ENCODE data around the gene CRYBG1. TPM values are rescaled to one million over a fixed set of nuclear protein-coding genes. Genes with fewer than 3 reads are reported as not detected.

Gene CRYBG1
- total RNA-seq, 2 donors from 2014 or later = 10.1 to 11.5 TPM

- Histone ChIP-seq H3K27me3 (no peaks in the 10 kb centered on the region), H3K4me1 (peaks cover 5% of the 10 kb centered on the region), H3K4me3 (no peak overlapping the region), H3K36me3 (replicated peaks in 1 of 2; ENCODE audit: insufficient read depth in 1 of 2, low read depth in 2 of 2) (no peaks in the 10 kb centered on the region), H3K9me3 (no peaks in the 10 kb centered on the region), H3K27ac (peak overlapping the region in 1 of 4 donors; percentile 3)
- intact Hi-C loops (cut with DNase I) = loop anchor here (5.0 kb wide), 1 partner anchor 223 kb away; no protein-coding TSS in a partner anchor
- ATAC-seq = peak; percentile 91
- peak; percentile 57 to 73 (median 67) for DNase-seq
- 3 to 7% methylated on average over 9 of the region's 9 CpGs for WGBS, 2 donors
- no peak for TF ChIP-seq POLR2A (IDR thresholded peaks at IDR 0.05)
- TF ChIP-seq, protein P1, sequence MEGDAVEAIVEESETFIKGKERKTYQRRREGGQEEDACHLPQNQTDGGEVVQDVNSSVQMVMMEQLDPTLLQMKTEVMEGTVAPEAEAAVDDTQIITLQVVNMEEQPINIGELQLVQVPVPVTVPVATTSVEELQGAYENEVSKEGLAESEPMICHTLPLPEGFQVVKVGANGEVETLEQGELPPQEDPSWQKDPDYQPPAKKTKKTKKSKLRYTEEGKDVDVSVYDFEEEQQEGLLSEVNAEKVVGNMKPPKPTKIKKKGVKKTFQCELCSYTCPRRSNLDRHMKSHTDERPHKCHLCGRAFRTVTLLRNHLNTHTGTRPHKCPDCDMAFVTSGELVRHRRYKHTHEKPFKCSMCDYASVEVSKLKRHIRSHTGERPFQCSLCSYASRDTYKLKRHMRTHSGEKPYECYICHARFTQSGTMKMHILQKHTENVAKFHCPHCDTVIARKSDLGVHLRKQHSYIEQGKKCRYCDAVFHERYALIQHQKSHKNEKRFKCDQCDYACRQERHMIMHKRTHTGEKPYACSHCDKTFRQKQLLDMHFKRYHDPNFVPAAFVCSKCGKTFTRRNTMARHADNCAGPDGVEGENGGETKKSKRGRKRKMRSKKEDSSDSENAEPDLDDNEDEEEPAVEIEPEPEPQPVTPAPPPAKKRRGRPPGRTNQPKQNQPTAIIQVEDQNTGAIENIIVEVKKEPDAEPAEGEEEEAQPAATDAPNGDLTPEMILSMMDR (IDR thresholded peaks at IDR 0.05) = peak; percentile 58 to 77 (median 71)
Measured at GRCh38 chr6:106339334-106340029, 21.0 kb upstream of the CRYBG1 start.

GRCh38 chr6:106347219-106347618, 13.3 kb upstream of the CRYBG1 start:
- DNase-seq = no peak
- no peak for TF ChIP-seq POLR2A (IDR thresholded peaks at IDR 0.05)
- TF ChIP-seq, protein P1 (IDR thresholded peaks at IDR 0.05) = no peak
- no peaks in the 10 kb centered on the region for H3K27me3 ChIP-seq

DNA sequence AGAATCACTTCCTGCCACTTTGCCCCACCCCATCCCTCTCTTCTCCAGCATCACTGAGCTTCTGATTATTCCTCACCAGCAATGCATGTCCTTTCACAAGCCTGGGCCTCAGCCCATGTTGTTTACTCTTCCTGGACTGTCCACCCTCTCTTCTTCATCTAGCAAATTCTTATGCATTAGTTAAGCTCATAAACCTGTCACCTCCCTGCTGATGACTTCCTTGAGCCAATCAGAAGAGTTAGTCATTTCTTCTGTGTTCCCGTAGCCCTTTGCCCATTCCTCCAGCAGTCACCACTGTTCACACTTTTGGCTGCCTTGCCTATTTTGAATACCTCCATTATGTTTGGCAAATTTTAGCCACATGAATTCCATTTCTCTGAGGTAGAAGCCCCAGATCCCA, 4.1 kb upstream of the CRYBG1 start:
- Histone ChIP-seq H3K9me3 (no peaks in the 10 kb centered on the region), H3K27me3 (no peaks in the 10 kb centered on the region), H3K4me3 (no peak overlapping the region), H3K27ac (no peak overlapping the region), H3K36me3 (replicated peaks in 1 of 2; ENCODE audit: insufficient read depth in 1 of 2, low read depth in 2 of 2) (no peaks in the 10 kb centered on the region), H3K4me1 (peaks cover 7% of the 10 kb centered on the region)
- WGBS, 2 donors = 86% methylated on average over 1 of the region's 1 CpG
- intact Hi-C loops (cut with DNase I) = no loop called here
- TF ChIP-seq, protein P1 (IDR thresholded peaks at IDR 0.05) = no peak
- TF ChIP-seq POLR2A (IDR thresholded peaks at IDR 0.05) = no peak
- ATAC-seq (no peak), DNase-seq (no peak)

More at GRCh38 chr6:106347219-106347618, 13.3 kb upstream of the CRYBG1 start:
- Histone ChIP-seq H3K4me3 (no peak overlapping the region), H3K4me1 (peaks cover 7% of the 10 kb centered on the region), H3K36me3 (replicated peaks in 1 of 2; ENCODE audit: insufficient read depth in 1 of 2, low read depth in 2 of 2) (no peaks in the 10 kb centered on the region), H3K9me3 (no peaks in the 10 kb centered on the region), H3K27ac (no peak overlapping the region)
- intact Hi-C loops (cut with DNase I) = no loop called here
- 13 to 14% methylated on average over 1 of the region's 1 CpG for WGBS, 2 donors
- ATAC-seq = no peak

DNA sequence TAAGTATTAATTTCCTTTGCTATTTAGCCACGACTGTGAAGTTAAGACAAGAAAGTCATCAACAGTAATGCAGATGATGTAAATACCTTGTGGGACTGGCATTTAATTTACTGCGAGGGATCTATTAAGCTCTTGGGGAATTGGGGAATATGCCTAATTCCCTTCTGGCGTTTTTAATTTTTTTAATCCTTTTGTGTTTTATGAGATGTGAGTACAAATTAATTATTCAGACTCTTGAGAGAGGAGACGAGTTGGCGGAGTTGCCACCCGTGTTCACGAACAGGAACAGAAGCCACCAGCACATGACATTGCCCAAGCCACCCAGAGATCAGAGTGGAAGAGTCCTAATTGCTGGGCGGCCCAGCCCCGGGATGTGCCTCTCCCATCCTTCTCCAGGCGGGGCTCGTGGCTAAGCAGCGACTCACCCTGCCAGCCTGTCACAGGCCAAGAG, 533 bp upstream of the CRYBG1 start:
- H3K36me3 ChIP-seq (replicated peaks in 1 of 2; ENCODE audit: insufficient read depth in 1 of 2, low read depth in 2 of 2) = no peaks in the 10 kb centered on the region
- intact Hi-C loops (cut with DNase I) = no loop called here
- no peaks in the 10 kb centered on the region for H3K9me3 ChIP-seq
- WGBS, 2 donors = 16 to 20% methylated on average over 12 of the region's 12 CpGs
- H3K4me1 ChIP-seq = peaks cover 7% of the 10 kb centered on the region
- H3K27me3 ChIP-seq = no peaks in the 10 kb centered on the region
- no peak for DNase-seq
- peak overlapping the region in 2 of 4 donors; percentile 54 to 67 for H3K27ac ChIP-seq
- no peak for ATAC-seq
- TF ChIP-seq, protein P1 (IDR thresholded peaks at IDR 0.05) = no peak
- TF ChIP-seq POLR2A (IDR thresholded peaks at IDR 0.05) = no peak
- H3K4me3 ChIP-seq = no peak overlapping the region

Measured in body of pancreas (tissue), 4 donors.